Measurements from ENCODE around the gene BGN.
A peak's percentile ranks its signal among the peaks of the same experiment; 100 is the strongest.

BGN gene

GRCh38 chrX:153486171-153486570, 8.6 kb upstream of the BGN start:
- no peak for DNase-seq

- DNase-seq: no peak
These were observed 7.1 kb upstream of the BGN start for GRCh38 chrX:153487590-153488071.

- no peak for DNase-seq
These were observed 6.4 kb upstream of the BGN start for GRCh38 chrX:153488231-153488914.

GRCh38 chrX:153490217-153490930, 4.4 kb upstream of the BGN start:
- no peak for DNase-seq

- no peak for DNase-seq
These were observed 3.3 kb upstream of the BGN start for GRCh38 chrX:153491351-153491914.

GRCh38 chrX:153491918-153492317, 2.9 kb upstream of the BGN start:
- no peak for DNase-seq

GRCh38 chrX:153492543-153492942, 2.2 kb upstream of the BGN start:
- DNase-seq: no peak

GRCh38 chrX:153493085-153493484, 1.7 kb upstream of the BGN start:
- DNase-seq: no peak

- no peak for DNase-seq
These were observed 719 bp upstream of the BGN start for GRCh38 chrX:153494061-153494460.

- DNase-seq: no peak
These were observed 577 bp downstream of the BGN start for GRCh38 chrX:153495362-153495751.

GRCh38 chrX:153495903-153496589, 1.3 kb downstream of the BGN start:
- no peak for DNase-seq

- DNase-seq: no peak
These were observed 1.8 kb downstream of the BGN start for GRCh38 chrX:153496590-153496959.

GRCh38 chrX:153498453-153498852, 3.7 kb downstream of the BGN start:
- DNase-seq: no peak

- DNase-seq: no peak
These were observed 4.6 kb downstream of the BGN start for GRCh38 chrX:153499341-153499740.

- DNase-seq: no peak
These were observed 5.1 kb downstream of the BGN start for GRCh38 chrX:153499876-153500275.

GRCh38 chrX:153500676-153501280, 6.0 kb downstream of the BGN start:
- DNase-seq: no peak

- DNase-seq: no peak
These were observed 6.8 kb downstream of the BGN start for GRCh38 chrX:153501530-153501929.

GRCh38 chrX:153502131-153502530, 7.4 kb downstream of the BGN start:
- no peak for DNase-seq

- DNase-seq: no peak
These were observed 8.0 kb downstream of the BGN start for GRCh38 chrX:153502796-153503195.

GRCh38 chrX:153504445-153505016, 9.8 kb downstream of the BGN start:
- no peak for DNase-seq

GRCh38 chrX:153505361-153505760, 10.6 kb downstream of the BGN start:
- DNase-seq: no peak

GRCh38 chrX:153507484-153508178, 12.9 kb downstream of the BGN start:
- peak; percentile 62 to 64 for DNase-seq

Measured in NCI-H187 (cell line).